HG02588 (cell line): ENCODE measurements around the gene PGC.
A peak's percentile ranks its signal among the peaks of the same experiment; 100 is the strongest.

ENCODE experiments used
- ATAC-seq: cut with Tn5 transposase; IDR thresholded peaks from one replicate; pipeline ENCODE4 v1.9.1; 2021; ENCODE audit warnings: mild to moderate bottlenecking, moderate library complexity; ENCODE audit not compliant: unreplicated experiment

PGC gene

DNA sequence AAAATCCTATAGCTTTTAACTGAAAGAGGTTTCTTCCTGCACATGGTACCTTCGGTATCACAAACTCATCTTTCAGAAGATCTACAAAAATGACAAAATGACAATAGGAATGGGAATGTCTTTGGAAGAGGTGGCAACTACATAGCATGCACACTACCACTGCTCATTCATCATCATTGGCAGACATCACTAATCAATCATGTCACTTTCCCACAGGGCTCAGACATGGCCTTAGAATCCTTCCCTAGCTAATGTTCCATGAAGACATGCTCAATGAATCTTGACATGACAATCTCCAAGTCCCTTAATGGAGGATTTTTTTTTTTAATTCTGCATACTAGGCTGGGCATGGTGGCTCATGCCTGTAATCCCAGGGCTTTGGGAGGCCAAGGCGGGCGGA, 3.2 kb upstream of the PGC start:
- ATAC-seq, result no peak

DNA sequence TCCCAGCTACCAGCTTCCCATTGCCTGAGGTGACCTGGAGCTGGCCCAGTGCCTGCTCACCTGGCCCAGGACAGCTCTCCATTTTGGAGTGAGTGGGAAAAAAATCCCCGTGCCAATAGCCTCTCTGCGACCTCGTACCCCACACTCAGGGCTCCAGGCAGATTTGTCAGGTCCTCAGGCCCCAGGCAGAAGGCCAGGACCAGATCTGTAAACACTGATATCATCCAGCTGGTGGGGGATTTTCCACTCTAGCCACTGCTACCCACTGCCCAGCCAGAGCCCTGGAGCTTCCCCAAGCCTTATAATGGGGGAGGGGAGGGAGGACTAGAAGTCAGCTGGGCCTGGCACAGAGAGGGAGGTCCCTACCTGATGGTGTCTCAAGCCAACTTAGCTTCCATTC, 1.3 kb upstream of the PGC start:
- no peak for ATAC-seq

- ATAC-seq, result no peak
Observed at GRCh38 chr6:41748102-41748477, 893 bp upstream of the PGC start.

- ATAC-seq, result no peak
Observed at GRCh38 chr6:41746107-41746506, 1.1 kb downstream of the PGC start.

GRCh38 chr6:41744236-41744787, 2.9 kb downstream of the PGC start:
- no peak for ATAC-seq

DNA sequence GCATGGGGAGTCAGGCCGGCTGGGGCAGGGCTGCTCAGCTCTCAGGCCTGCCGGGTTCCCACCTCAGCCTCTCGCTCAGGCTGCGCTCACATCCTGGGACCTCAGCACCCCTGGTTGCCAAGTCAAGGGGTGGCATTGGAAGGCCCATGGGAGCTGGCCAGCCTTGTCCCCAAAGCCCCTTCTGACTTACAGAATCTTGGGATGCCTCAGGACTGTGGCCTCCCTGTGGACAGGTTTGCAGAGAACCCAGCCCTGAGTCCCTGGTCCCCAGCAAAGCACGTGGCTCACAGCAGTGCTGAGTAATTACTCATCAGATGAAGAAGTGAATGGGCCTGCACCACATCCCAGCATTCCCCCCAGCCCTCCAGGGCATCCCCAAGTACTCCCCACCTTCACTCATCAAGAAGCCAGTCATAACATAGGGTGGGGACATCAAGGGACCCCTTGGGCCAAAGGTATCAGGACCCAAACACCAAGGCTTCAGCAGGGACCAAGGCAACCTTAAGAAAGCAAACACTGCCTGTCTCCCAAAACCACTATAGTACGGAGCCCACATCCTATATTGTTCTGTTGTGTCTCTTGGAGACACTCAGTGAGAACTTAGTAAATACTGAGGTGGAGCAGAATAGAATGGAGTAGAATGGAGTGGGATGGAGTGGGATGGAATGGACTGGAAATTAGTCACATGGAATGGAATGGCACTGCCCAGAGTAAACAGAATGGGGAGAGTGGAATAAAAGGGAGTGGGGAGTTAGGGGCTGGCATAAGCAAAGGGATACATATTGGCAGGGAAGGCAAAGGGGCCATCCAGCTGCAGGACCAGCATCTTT, 3.6 kb downstream of the PGC start:
- no peak for ATAC-seq

- ATAC-seq, result no peak
Observed at GRCh38 chr6:41741625-41742490, 5.3 kb downstream of the PGC start.

GRCh38 chr6:41740366-41741162, 6.6 kb downstream of the PGC start:
- no peak for ATAC-seq

- ATAC-seq, result no peak
Observed at GRCh38 chr6:41739041-41739440, 8.2 kb downstream of the PGC start.

DNA sequence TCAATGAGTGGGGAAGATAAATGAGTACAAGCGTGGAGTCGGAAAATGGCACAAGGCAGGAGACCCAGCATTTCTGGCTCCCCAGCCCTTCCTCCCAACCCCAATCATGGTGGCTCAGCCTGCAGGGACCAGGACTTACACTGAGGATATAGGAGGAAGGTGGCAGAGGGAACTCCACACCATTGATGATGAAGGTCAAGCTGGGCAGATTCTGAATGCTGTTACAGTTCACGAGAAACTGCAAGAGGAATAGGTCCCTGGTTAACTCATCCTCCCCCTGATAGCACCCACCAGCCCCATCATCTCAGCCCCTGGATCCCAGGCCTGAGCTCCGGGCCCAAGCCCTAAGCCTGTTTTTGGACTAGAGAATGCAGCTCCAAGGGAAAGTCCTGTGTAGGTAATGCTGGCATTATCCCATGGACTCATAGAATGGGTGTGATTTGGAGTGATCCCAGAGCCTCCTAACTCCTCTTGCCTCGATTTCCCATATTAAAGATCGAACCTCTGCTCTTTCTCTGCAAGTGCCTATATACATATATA, 9.5 kb downstream of the PGC start:
- ATAC-seq, result no peak

- ATAC-seq, result no peak
Observed at GRCh38 chr6:41736800-41737555, 10.2 kb downstream of the PGC start.

GRCh38 chr6:41736186-41736733, 10.9 kb downstream of the PGC start:
- no peak for ATAC-seq

- peak; percentile 53 for ATAC-seq
Observed at GRCh38 chr6:41735427-41736185, 11.6 kb downstream of the PGC start, which contains the start of gene TFEB. Gene TFEB (minus strand): TSS chr6:41735608. CDS start chr6:41691213, 44,395 bp downstream.

DNA sequence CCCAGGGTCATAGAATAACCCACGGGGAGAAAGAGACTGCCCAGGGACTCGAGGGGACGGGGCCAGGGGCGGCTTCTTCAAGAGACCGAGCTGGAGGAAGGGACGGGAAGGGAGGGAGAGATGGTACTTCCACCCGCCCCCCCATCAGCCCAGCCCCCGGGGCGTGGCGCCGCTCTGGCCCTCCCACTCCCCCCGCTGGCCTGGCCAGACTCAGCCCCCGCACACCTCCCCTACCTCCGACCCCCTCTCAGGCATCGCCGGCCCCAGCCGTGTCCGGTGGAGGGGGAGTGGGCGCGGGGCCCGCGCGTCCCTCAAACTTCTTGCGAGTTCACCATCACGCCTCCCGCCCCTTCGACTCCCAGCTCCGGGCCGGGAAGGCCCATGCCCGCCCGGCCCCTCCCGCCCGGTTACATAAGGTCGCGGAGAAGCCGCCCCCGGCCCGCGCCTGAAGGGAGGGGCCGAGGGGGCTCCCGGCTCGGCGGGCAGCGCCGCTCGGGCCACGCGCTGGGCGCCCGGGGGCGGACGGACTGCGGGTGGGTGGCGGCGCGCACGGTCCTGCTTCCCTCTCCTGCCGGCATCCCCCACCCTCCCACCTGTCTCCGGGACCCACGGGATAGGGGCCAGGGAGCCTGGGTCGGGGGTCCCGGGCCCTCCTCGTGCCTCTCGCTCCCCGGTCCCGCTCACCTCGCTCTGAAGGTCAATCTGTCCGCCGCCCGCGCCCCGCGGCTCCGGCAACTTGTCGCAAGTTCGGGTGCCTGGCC, 12.4 kb downstream of the PGC start:
- ATAC-seq, result peak; percentile 25

- peak; percentile 38 for ATAC-seq
Observed at GRCh38 chr6:41733707-41734665, 13.2 kb downstream of the PGC start.

GRCh38 chr6:41733360-41733706, 13.9 kb downstream of the PGC start:
- ATAC-seq, result no peak
